T-helper 2 cell treated with Interferon-gamma antibody and Interleukin-4, amounts not matched to agents 5 μg/mL and 100 μg/mL, for 36 hours (primary cell): Measurements from ENCODE around the gene DSTYK.

Experiments
- DNase-seq: peaks from one replicate; pipeline ENCODE4 v3.0.0; 2021; ENCODE audit warnings: low spot score
- H3K27ac Mint-ChIP-seq: one replicate; pipeline ENCODE4 v1.8.0; 2021; ENCODE audit warnings: mild to moderate bottlenecking, mixed read lengths
- H3K27me3 Mint-ChIP-seq: one replicate; pipeline ENCODE4 v1.8.0; 2021; ENCODE audit warnings: low read depth, mixed read lengths
- H3K36me3 Mint-ChIP-seq: one replicate; pipeline ENCODE4 v1.8.0; 2021; ENCODE audit warnings: low read depth, mixed read lengths
- H3K4me1 Mint-ChIP-seq: one replicate; pipeline ENCODE4 v1.8.0; 2021; ENCODE audit warnings: low read depth, mixed read lengths
- H3K4me3 Mint-ChIP-seq: one replicate; pipeline ENCODE4 v1.8.0; 2022; ENCODE audit warnings: mild to moderate bottlenecking, moderate library complexity, mixed read lengths
- H3K9me3 Mint-ChIP-seq: one replicate; pipeline ENCODE4 v1.8.0; 2021; ENCODE audit warnings: mixed read lengths

The DSTYK gene

GRCh38 chr1:205127646-205128045 lies 83.9 kb downstream of the DSTYK start:
- Mint-ChIP-seq H3K36me3 (no peaks in the 10 kb centered on the region), H3K27me3 (no peaks in the 10 kb centered on the region), H3K27ac (no peak overlapping the region), H3K4me3 (no peak overlapping the region), H3K4me1 (peaks cover 3% of the 10 kb centered on the region), H3K9me3 (no peaks in the 10 kb centered on the region)
- DNase-seq = no peak

GRCh38 chr1:205124726-205125125 lies 86.8 kb downstream of the DSTYK start:
- H3K27me3 Mint-ChIP-seq = no peaks in the 10 kb centered on the region
- H3K27ac Mint-ChIP-seq = no peak overlapping the region
- H3K9me3 Mint-ChIP-seq = no peaks in the 10 kb centered on the region
- no peak for DNase-seq
- H3K4me1 Mint-ChIP-seq = peaks cover 16% of the 10 kb centered on the region
- H3K36me3 Mint-ChIP-seq = no peaks in the 10 kb centered on the region
- H3K4me3 Mint-ChIP-seq = no peak overlapping the region

GRCh38 chr1:205122489-205122882 lies 89.0 kb downstream of the DSTYK start:
- Mint-ChIP-seq H3K4me1 (peaks cover 24% of the 10 kb centered on the region), H3K4me3 (peak overlapping the region; percentile 95), H3K36me3 (peaks cover 4% of the 10 kb centered on the region), H3K27ac (peak overlapping the region; percentile 97), H3K27me3 (no peaks in the 10 kb centered on the region), H3K9me3 (no peaks in the 10 kb centered on the region)
- DNase-seq = no peak

- peaks cover 24% of the 10 kb centered on the region for H3K4me1 Mint-ChIP-seq
These were observed 89.6 kb downstream of the DSTYK start, which contains the start of gene RBBP5 for GRCh38 chr1:205121660-205122488. Gene RBBP5, minus strand, starts transcription at chr1:205121978. Its CDS starts 105 bp downstream, at chr1:205121873.

GRCh38 chr1:205118752-205119151 lies 92.8 kb downstream of the DSTYK start:
- H3K27ac Mint-ChIP-seq = no peak overlapping the region
- peak overlapping the region; percentile 28 for H3K4me3 Mint-ChIP-seq
- no peak for DNase-seq
- H3K27me3 Mint-ChIP-seq = no peaks in the 10 kb centered on the region
- H3K4me1 Mint-ChIP-seq = peaks cover 24% of the 10 kb centered on the region
- peaks cover 9% of the 10 kb centered on the region for H3K36me3 Mint-ChIP-seq
- no peaks in the 10 kb centered on the region for H3K9me3 Mint-ChIP-seq

More at GRCh38 chr1:205121660-205122488, 89.6 kb downstream of the DSTYK start, which contains the start of gene RBBP5:
- Mint-ChIP-seq H3K9me3 (no peaks in the 10 kb centered on the region), H3K36me3 (peaks cover 4% of the 10 kb centered on the region), H3K4me3 (peak within 1 kb of the TSS; percentile 95), H3K27me3 (no peaks in the 10 kb centered on the region), H3K27ac (peak within 1 kb of the TSS; percentile 97)
- DNase-seq = peak; percentile 93

GRCh38 chr1:205111354-205111753 lies 100.1 kb downstream of the DSTYK start:
- Mint-ChIP-seq H3K4me3 (no peak overlapping the region), H3K36me3 (peaks cover 17% of the 10 kb centered on the region), H3K9me3 (no peaks in the 10 kb centered on the region), H3K27ac (no peak overlapping the region), H3K4me1 (peaks cover 2% of the 10 kb centered on the region), H3K27me3 (no peaks in the 10 kb centered on the region)
- no peak for DNase-seq

- Mint-ChIP-seq H3K27ac (no peak overlapping the region), H3K36me3 (peaks cover 25% of the 10 kb centered on the region)
These were observed 101.8 kb downstream of the DSTYK start for GRCh38 chr1:205109711-205110110.

GRCh38 chr1:205109269-205109668 lies 102.2 kb downstream of the DSTYK start:
- Mint-ChIP-seq H3K9me3 (no peaks in the 10 kb centered on the region), H3K27ac (no peak overlapping the region), H3K36me3 (peaks cover 26% of the 10 kb centered on the region), H3K27me3 (no peaks in the 10 kb centered on the region), H3K4me3 (no peak overlapping the region), H3K4me1 (peaks cover 2% of the 10 kb centered on the region)
- DNase-seq = no peak

More at GRCh38 chr1:205109711-205110110, 101.8 kb downstream of the DSTYK start:
- Mint-ChIP-seq H3K4me1 (peaks cover 2% of the 10 kb centered on the region), H3K4me3 (no peak overlapping the region), H3K27me3 (no peaks in the 10 kb centered on the region), H3K9me3 (no peaks in the 10 kb centered on the region)
- DNase-seq = no peak

GRCh38 chr1:205108464-205108863 lies 103.0 kb downstream of the DSTYK start:
- Mint-ChIP-seq H3K36me3 (peaks cover 32% of the 10 kb centered on the region), H3K9me3 (no peaks in the 10 kb centered on the region), H3K27me3 (no peaks in the 10 kb centered on the region), H3K4me3 (no peak overlapping the region), H3K4me1 (peaks cover 2% of the 10 kb centered on the region), H3K27ac (peak overlapping the region; percentile 13)
- DNase-seq = no peak

- peaks cover 2% of the 10 kb centered on the region for H3K4me1 Mint-ChIP-seq
- no peaks in the 10 kb centered on the region for H3K9me3 Mint-ChIP-seq
- H3K27ac Mint-ChIP-seq = no peak overlapping the region
- no peak overlapping the region for H3K4me3 Mint-ChIP-seq
- H3K36me3 Mint-ChIP-seq = peaks cover 31% of the 10 kb centered on the region
- no peaks in the 10 kb centered on the region for H3K27me3 Mint-ChIP-seq
- DNase-seq = no peak
These were observed 104.2 kb downstream of the DSTYK start for GRCh38 chr1:205107327-205107726.

- H3K36me3 Mint-ChIP-seq = peaks cover 54% of the 10 kb centered on the region
- no peak overlapping the region for H3K27ac Mint-ChIP-seq
- no peaks in the 10 kb centered on the region for H3K27me3 Mint-ChIP-seq
- H3K4me1 Mint-ChIP-seq = peaks cover 2% of the 10 kb centered on the region
- no peak overlapping the region for H3K4me3 Mint-ChIP-seq
- no peak for DNase-seq
- no peaks in the 10 kb centered on the region for H3K9me3 Mint-ChIP-seq
These were observed 109.1 kb downstream of the DSTYK start for GRCh38 chr1:205102404-205102803.

- DNase-seq = no peak
- no peak overlapping the region for H3K4me3 Mint-ChIP-seq
- no peak overlapping the region for H3K27ac Mint-ChIP-seq
- no peaks in the 10 kb centered on the region for H3K4me1 Mint-ChIP-seq
- peaks cover 59% of the 10 kb centered on the region for H3K36me3 Mint-ChIP-seq
- no peaks in the 10 kb centered on the region for H3K9me3 Mint-ChIP-seq
- no peaks in the 10 kb centered on the region for H3K27me3 Mint-ChIP-seq
These were observed 113.3 kb downstream of the DSTYK start for GRCh38 chr1:205098242-205098641.

- Mint-ChIP-seq H3K9me3 (no peaks in the 10 kb centered on the region), H3K27me3 (no peaks in the 10 kb centered on the region), H3K36me3 (peaks cover 55% of the 10 kb centered on the region), H3K27ac (no peak overlapping the region), H3K4me1 (no peaks in the 10 kb centered on the region), H3K4me3 (no peak overlapping the region)
- DNase-seq = no peak
These were observed 116.1 kb downstream of the DSTYK start for GRCh38 chr1:205095422-205095821.
